GM12891 (cell line): ENCODE data around the gene BAHCC1.

Experiments
- DNase-seq: peaks from one replicate; pipeline ENCODE4 v3.0.0; 2011; ENCODE audit warnings: low spot score; ENCODE audit not compliant: insufficient read length
- FAIRE-seq: peaks from 2 replicates; lab custom pipeline; 2011; peaks lifted over from hg19 to GRCh38; lab: Jason Lieb, UNC
- PAX5 ChIP-seq: IDR thresholded peaks from 2 replicates; pipeline ENCODE4 v1.6.1; 2011; ENCODE audit warnings: low read length, moderate library complexity, mild to moderate bottlenecking; ENCODE audit not compliant: insufficient read depth, severe bottlenecking
- POLR2A ChIP-seq: IDR thresholded peaks from 2 replicates; pipeline ENCODE4 v1.6.1; 2011; ENCODE audit warnings: low read depth, low read length, control low read depth
- POLR2AphosphoS5 ChIP-seq: IDR thresholded peaks from 2 replicates; pipeline ENCODE4 v1.6.1; 2011; ENCODE audit warnings: low read depth, low read length, control low read depth
- POU2F2 ChIP-seq: IDR thresholded peaks from 2 replicates; pipeline ENCODE4 v1.6.1; 2011; ENCODE audit warnings: low read depth, mild to moderate bottlenecking, control low read depth, low read length, moderate library complexity
- SPI1 ChIP-seq: IDR thresholded peaks from 2 replicates; pipeline ENCODE4 v1.6.1; 2011; ENCODE audit warnings: low read depth, low read length, control low read depth
- TAF1 ChIP-seq: IDR thresholded peaks from 2 replicates; pipeline ENCODE4 v1.6.1; 2011; ENCODE audit warnings: low read depth, low read length, control low read depth

Gene BAHCC1

GRCh38 chr17:81461607-81462500 lies 66.6 kb downstream of the BAHCC1 start:
- FAIRE-seq: no peak
- DNase-seq: no peak
- TF ChIP-seq PAX5 (no peak), POLR2AphosphoS5 (no peak), SPI1 (no peak), TAF1 (no peak), POLR2A (no peak), POU2F2 (no peak)

- no peak for FAIRE-seq
- no peak for DNase-seq
- TF ChIP-seq POLR2AphosphoS5 (no peak), POLR2A (no peak), TAF1 (no peak), SPI1 (no peak), POU2F2 (no peak), PAX5 (no peak)
These were observed 67.4 kb downstream of the BAHCC1 start for GRCh38 chr17:81462506-81463125.

GRCh38 chr17:81463506-81463905 lies 68.2 kb downstream of the BAHCC1 start:
- TF ChIP-seq SPI1 (no peak), POLR2A (no peak), TAF1 (no peak), POU2F2 (no peak), POLR2AphosphoS5 (no peak), PAX5 (no peak)
- no peak for FAIRE-seq

GRCh38 chr17:81464586-81464985 lies 69.3 kb downstream of the BAHCC1 start:
- DNase-seq: no peak
- TF ChIP-seq PAX5 (no peak), SPI1 (no peak), POU2F2 (no peak), TAF1 (no peak), POLR2AphosphoS5 (no peak), POLR2A (no peak)
- no peak for FAIRE-seq

More at GRCh38 chr17:81463506-81463905, 68.2 kb downstream of the BAHCC1 start:
- no peak for DNase-seq

GRCh38 chr17:81465910-81466309 lies 70.7 kb downstream of the BAHCC1 start:
- TF ChIP-seq POU2F2 (no peak), PAX5 (no peak), TAF1 (no peak), POLR2AphosphoS5 (no peak), POLR2A (no peak), SPI1 (no peak)
- FAIRE-seq (no peak), DNase-seq (no peak)

GRCh38 chr17:81466564-81467472 lies 71.6 kb downstream of the BAHCC1 start:
- FAIRE-seq (no peak), DNase-seq (no peak)
- TF ChIP-seq SPI1: no peak
- TF ChIP-seq POLR2AphosphoS5: no peak

- DNase-seq (no peak), FAIRE-seq (no peak)
- TF ChIP-seq POLR2A: no peak
- TF ChIP-seq PAX5: no peak
- TF ChIP-seq TAF1: no peak
- no peak for TF ChIP-seq POLR2AphosphoS5
- TF ChIP-seq POU2F2: no peak
- TF ChIP-seq SPI1: no peak
These were observed 73.0 kb downstream of the BAHCC1 start for GRCh38 chr17:81468111-81468769.

- TF ChIP-seq TAF1 (no peak), PAX5 (no peak), POLR2A (no peak), SPI1 (no peak), POU2F2 (no peak), POLR2AphosphoS5 (no peak)
- FAIRE-seq: no peak
- DNase-seq: no peak
These were observed 73.5 kb downstream of the BAHCC1 start for GRCh38 chr17:81468770-81469121.

GRCh38 chr17:81469266-81469665 lies 74.0 kb downstream of the BAHCC1 start:
- FAIRE-seq (no peak), DNase-seq (no peak)
- TF ChIP-seq SPI1 (no peak), POU2F2 (no peak), TAF1 (no peak), PAX5 (no peak), POLR2A (no peak), POLR2AphosphoS5 (no peak)
